ENCODE results near the gene PLEKHH1. TPM values are rescaled to one million over a fixed set of nuclear protein-coding genes. Genes with fewer than 3 reads are reported as not detected.
"Not testable (repeated sequence)": the region's sequence is repeated elsewhere in the genome, so short reads cannot be mapped to it uniquely, and the experiment has no call there.

PLEKHH1 gene
- total and polyA plus RNA-seq, 2 experiments from 2014 or later = 12.8 to 19.5 TPM

DNA sequence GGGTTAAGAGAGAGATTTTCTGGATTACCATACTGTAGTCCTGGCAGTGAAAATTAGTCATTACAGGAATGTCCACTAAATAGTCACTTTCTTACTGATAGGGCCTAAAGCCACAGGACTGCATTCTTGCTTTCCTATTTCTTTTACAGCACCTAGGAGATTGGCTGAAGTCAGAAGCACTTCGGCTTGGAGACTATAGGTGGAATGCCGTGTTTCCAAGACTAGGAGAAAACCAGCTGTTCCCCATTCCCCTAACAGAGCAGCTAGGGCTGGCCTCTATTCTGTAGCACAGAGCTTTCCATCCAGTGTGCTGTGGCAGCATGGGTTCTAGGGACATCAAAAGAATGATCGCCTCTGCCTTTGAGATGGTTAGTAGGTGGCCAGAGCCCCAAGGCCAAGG, 51.9 kb downstream of the PLEKHH1 start:
- no peak for DNase-seq (ENCODE audit: low spot score)
- H3K27ac ChIP-seq = no peak overlapping the region
- 78% methylated on average over 3 of the region's 3 CpGs for WGBS (ENCODE audit: low lambda C conversion rate, missing lambda C conversion rate)
- no peak overlapping the region for H3K4me3 ChIP-seq
- no peaks in the 10 kb centered on the region for H3K36me3 ChIP-seq (replicated peaks; ENCODE audit: insufficient read depth, low read depth)
- H3K4me1 ChIP-seq (ENCODE audit: insufficient read depth) = peaks cover 29% of the 10 kb centered on the region
- H4K20me1 ChIP-seq (ENCODE audit: insufficient read depth, poor library complexity, severe bottlenecking) = no peaks in the 10 kb centered on the region
- no peaks in the 10 kb centered on the region for H3K9me3 ChIP-seq (ENCODE audit: low read depth)
- H3K4me2 ChIP-seq = no peak overlapping the region
- no peak for TF ChIP-seq EZH2phosphoT487 (IDR thresholded peaks at IDR 0.05; ENCODE audit: low read depth, severe bottlenecking, unreplicated experiment)
- H3K9me2 ChIP-seq (replicated peaks; ENCODE audit: insufficient read depth) = no peaks in the 10 kb centered on the region
- no peaks in the 10 kb centered on the region for H3K27me3 ChIP-seq
- H2AFZ ChIP-seq = no peak overlapping the region
- no peaks in the 10 kb centered on the region for H3K79me2 ChIP-seq

DNA sequence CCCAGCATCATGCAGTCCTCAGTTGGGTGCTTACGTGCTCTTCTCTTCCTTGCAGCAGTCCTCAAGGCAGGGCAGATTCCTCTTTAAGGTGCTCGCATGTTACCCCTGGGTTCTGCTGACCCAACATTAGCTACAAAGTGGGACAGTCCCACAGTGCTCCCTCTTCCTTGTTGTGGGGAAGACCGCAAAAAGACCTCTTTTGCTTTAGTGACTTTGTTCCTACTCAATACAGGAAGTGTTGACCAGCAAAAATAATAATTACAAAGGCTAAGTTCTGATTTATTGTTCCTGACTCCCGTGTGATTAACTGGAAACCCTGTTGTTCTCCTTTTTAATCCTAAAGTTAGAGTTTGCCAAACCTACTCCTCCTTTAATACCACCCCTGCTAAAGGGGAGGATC, 53.3 kb downstream of the PLEKHH1 start:
- 92% methylated on average over 4 of the region's 4 CpGs for WGBS (ENCODE audit: low lambda C conversion rate, missing lambda C conversion rate)
- no peaks in the 10 kb centered on the region for H3K27me3 ChIP-seq

DNA sequence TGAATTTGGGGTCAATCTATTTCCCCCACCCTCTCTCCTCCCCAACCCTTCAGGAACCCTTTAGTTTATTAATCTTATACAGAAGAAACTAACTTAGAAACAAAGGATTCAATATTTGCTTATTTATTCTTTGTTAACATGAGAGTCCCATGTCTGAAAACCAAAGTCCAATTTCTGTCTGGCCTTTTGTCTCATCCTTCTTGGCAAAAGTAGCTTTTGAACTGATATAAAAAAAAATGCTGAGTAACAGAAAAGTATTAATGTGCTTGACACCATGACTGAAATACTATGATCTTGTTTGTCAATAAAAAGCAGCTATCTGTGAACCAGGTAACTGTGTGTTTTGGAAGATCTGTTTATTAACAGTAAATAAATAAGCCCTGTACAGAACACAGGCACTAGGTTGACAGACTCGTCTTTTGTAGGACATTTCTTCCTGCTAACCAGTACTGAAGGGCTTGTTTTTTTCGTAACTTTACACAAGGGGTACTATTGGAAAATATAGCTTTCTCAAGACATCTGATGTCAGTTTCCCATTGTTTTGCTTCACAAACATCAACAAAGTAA, 56.2 kb downstream of the PLEKHH1 start:
- peak overlapping the region; percentile 45 for H3K27ac ChIP-seq
- no peaks in the 10 kb centered on the region for H3K9me3 ChIP-seq (ENCODE audit: low read depth)
- H3K9me2 ChIP-seq (replicated peaks; ENCODE audit: insufficient read depth) = no peaks in the 10 kb centered on the region
- TF ChIP-seq, protein P1, sequence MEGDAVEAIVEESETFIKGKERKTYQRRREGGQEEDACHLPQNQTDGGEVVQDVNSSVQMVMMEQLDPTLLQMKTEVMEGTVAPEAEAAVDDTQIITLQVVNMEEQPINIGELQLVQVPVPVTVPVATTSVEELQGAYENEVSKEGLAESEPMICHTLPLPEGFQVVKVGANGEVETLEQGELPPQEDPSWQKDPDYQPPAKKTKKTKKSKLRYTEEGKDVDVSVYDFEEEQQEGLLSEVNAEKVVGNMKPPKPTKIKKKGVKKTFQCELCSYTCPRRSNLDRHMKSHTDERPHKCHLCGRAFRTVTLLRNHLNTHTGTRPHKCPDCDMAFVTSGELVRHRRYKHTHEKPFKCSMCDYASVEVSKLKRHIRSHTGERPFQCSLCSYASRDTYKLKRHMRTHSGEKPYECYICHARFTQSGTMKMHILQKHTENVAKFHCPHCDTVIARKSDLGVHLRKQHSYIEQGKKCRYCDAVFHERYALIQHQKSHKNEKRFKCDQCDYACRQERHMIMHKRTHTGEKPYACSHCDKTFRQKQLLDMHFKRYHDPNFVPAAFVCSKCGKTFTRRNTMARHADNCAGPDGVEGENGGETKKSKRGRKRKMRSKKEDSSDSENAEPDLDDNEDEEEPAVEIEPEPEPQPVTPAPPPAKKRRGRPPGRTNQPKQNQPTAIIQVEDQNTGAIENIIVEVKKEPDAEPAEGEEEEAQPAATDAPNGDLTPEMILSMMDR (IDR thresholded peaks at IDR 0.05; ENCODE audit: poor library complexity) = no peak
- TF ChIP-seq EZH2phosphoT487 (IDR thresholded peaks at IDR 0.05; ENCODE audit: low read depth, severe bottlenecking, unreplicated experiment) (no peak), EZH2 (IDR thresholded peaks at IDR 0.05; ENCODE audit: borderline replicate concordance) (no peak)
- H3K27me3 ChIP-seq = no peaks in the 10 kb centered on the region
- H3K79me2 ChIP-seq = peaks cover under 1% of the 10 kb centered on the region
- no peak overlapping the region for H3K4me3 ChIP-seq
- no peak overlapping the region for H2AFZ ChIP-seq
- no peaks in the 10 kb centered on the region for H4K20me1 ChIP-seq (ENCODE audit: insufficient read depth, poor library complexity, severe bottlenecking)
- H3K4me2 ChIP-seq = no peak overlapping the region
- 82% methylated on average over 2 of the region's 2 CpGs for WGBS (ENCODE audit: low lambda C conversion rate, missing lambda C conversion rate)
- peaks cover 19% of the 10 kb centered on the region for H3K4me1 ChIP-seq (ENCODE audit: insufficient read depth)
- peaks cover 3% of the 10 kb centered on the region for H3K36me3 ChIP-seq (replicated peaks; ENCODE audit: insufficient read depth, low read depth)
- DNase-seq (ENCODE audit: low spot score) = no peak

More for the DNA sequence above, 53.3 kb downstream of the PLEKHH1 start:
- Histone ChIP-seq H4K20me1 (ENCODE audit: insufficient read depth, poor library complexity, severe bottlenecking) (no peaks in the 10 kb centered on the region), H3K9me2 (replicated peaks; ENCODE audit: insufficient read depth) (no peaks in the 10 kb centered on the region), H3K79me2 (no peaks in the 10 kb centered on the region), H3K4me3 (no peak overlapping the region), H2AFZ (no peak overlapping the region), H3K27ac (no peak overlapping the region), H3K9me3 (ENCODE audit: low read depth) (no peaks in the 10 kb centered on the region), H3K36me3 (replicated peaks; ENCODE audit: insufficient read depth, low read depth) (no peaks in the 10 kb centered on the region), H3K4me1 (ENCODE audit: insufficient read depth) (peaks cover 20% of the 10 kb centered on the region), H3K4me2 (no peak overlapping the region)
- no peak for DNase-seq (ENCODE audit: low spot score)
- TF ChIP-seq EZH2 (IDR thresholded peaks at IDR 0.05; ENCODE audit: borderline replicate concordance) = no peak
- no peak for TF ChIP-seq EZH2phosphoT487 (IDR thresholded peaks at IDR 0.05; ENCODE audit: low read depth, severe bottlenecking, unreplicated experiment)
- TF ChIP-seq, protein P1 (IDR thresholded peaks at IDR 0.05; ENCODE audit: poor library complexity) = no peak

DNA sequence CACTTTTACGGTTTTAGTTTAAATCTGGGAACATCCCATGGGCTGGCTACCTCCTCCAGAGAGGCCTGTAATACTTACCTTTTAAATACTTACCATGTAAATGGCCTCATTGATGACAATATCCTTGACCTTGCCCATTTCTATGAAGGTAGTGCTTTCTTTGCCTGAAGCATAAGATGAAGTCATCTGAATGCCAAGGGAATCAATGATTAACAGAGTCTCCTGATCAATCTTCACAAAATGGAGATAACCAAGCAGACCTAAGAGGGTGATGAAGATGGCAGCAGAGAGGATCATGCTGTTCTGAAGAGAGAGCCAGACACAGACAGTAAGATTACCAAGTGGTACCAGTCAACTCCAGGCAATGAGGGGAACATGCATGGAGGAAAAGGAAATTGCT, 60.6 kb downstream of the PLEKHH1 start:
- not testable (repeated sequence) for H4K20me1 ChIP-seq (ENCODE audit: insufficient read depth, poor library complexity, severe bottlenecking); H3K27ac ChIP-seq; H3K9me2 ChIP-seq (replicated peaks; ENCODE audit: insufficient read depth); H2AFZ ChIP-seq; H3K4me2 ChIP-seq; H3K4me1 ChIP-seq (ENCODE audit: insufficient read depth); DNase-seq (ENCODE audit: low spot score); H3K4me3 ChIP-seq; H3K27me3 ChIP-seq; H3K36me3 ChIP-seq (replicated peaks; ENCODE audit: insufficient read depth, low read depth); H3K9me3 ChIP-seq (ENCODE audit: low read depth)
- H3K79me2 ChIP-seq = peaks cover 30% of the 10 kb centered on the region
- WGBS (ENCODE audit: low lambda C conversion rate, missing lambda C conversion rate) = 41% methylated on average over 1 of the region's 1 CpG
